Chondrocyte (in vitro differentiated cells): ENCODE data around the gene SLC4A5. TPM values are rescaled to one million over a fixed set of nuclear protein-coding genes. Genes with fewer than 3 reads are reported as not detected.

Experiments used
- DNase-seq: peaks from one replicate; pipeline ENCODE4 v3.0.0; 2021; ENCODE audit warnings: mixed read lengths, low spot score
- H3K27ac Mint-ChIP-seq: one replicate; pipeline ENCODE4 v1.8.0; 2021; ENCODE audit warnings: mild to moderate bottlenecking, moderate library complexity, mixed read lengths; ENCODE audit not compliant: unreplicated experiment
- H3K27me3 Mint-ChIP-seq: 2 replicates; pipeline ENCODE4 v1.8.0; 2021; ENCODE audit warnings: low read depth, mixed read lengths
- H3K36me3 Mint-ChIP-seq: 2 replicates; pipeline ENCODE4 v1.8.0; 2021; ENCODE audit warnings: low read depth, mixed read lengths
- H3K4me1 Mint-ChIP-seq: 2 replicates; pipeline ENCODE4 v1.8.0; 2021; ENCODE audit warnings: low read depth, mild to moderate bottlenecking, mixed read lengths
- H3K4me3 Mint-ChIP-seq: one replicate; pipeline ENCODE4 v1.8.0; 2021; ENCODE audit warnings: mild to moderate bottlenecking, moderate library complexity, mixed read lengths; ENCODE audit not compliant: unreplicated experiment
- H3K9me3 Mint-ChIP-seq: 2 replicates; pipeline ENCODE4 v1.8.0; 2021; ENCODE audit warnings: low read depth, mixed read lengths
- CTCF ChIP-seq: fragments of 200-600 bp; sonication (generic); IDR thresholded peaks from 2 replicates; pipeline ENCODE4 v1.5.0; 2021; ENCODE audit warnings: antibody characterized with exemption, mild to moderate bottlenecking, moderate library complexity
- total RNA-seq: library from RNA; stranded (reverse); gene quantifications from 3 replicates; pipeline ENCODE4 v1.2.1, GENCODE V29; 2021

The SLC4A5 gene
- total RNA-seq, 1 donor from 2014 or later, result 0.65 TPM

- no peaks in the 10 kb centered on the region for H3K27me3 Mint-ChIP-seq
- H3K4me3 Mint-ChIP-seq, result peak overlapping the region; percentile 91
- DNase-seq, result no peak
- no peaks in the 10 kb centered on the region for H3K9me3 Mint-ChIP-seq
- peak overlapping the region; percentile 100 for H3K27ac Mint-ChIP-seq
- no peak for TF ChIP-seq CTCF
- peaks cover 70% of the 10 kb centered on the region for H3K4me1 Mint-ChIP-seq
- H3K36me3 Mint-ChIP-seq, result peaks cover 15% of the 10 kb centered on the region
These were observed 142.0 kb downstream of the SLC4A5 start for GRCh38 chr2:74201196-74201595.

DNA sequence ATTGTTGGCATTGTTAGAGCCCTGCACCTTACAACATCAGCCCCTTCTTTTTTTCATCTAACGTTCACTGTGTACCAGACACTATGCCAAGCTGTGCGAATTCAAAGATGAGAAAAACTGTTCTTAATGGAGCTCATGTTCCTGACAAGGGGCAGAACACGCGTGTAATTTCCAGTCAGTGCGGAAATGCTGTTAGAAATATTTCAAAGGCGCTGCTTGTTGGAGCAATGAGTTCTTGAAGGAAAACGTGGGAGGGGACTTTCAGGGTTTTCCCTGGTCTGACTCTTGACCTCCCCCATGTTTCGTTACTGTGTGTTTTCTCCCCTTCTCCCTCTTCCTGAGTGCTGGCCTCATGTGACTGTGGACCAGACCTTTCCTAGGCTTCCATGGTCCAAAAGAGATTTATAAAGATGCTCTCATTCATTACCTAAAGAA is 143.3 kb downstream of the SLC4A5 start:
- no peaks in the 10 kb centered on the region for H3K27me3 Mint-ChIP-seq
- H3K4me1 Mint-ChIP-seq, result peaks cover 57% of the 10 kb centered on the region
- peak overlapping the region; percentile 100 for H3K27ac Mint-ChIP-seq
- peak overlapping the region; percentile 91 for H3K4me3 Mint-ChIP-seq
- DNase-seq, result no peak
- H3K9me3 Mint-ChIP-seq, result no peaks in the 10 kb centered on the region
- H3K36me3 Mint-ChIP-seq, result peaks cover 15% of the 10 kb centered on the region
- TF ChIP-seq CTCF, result no peak

DNA sequence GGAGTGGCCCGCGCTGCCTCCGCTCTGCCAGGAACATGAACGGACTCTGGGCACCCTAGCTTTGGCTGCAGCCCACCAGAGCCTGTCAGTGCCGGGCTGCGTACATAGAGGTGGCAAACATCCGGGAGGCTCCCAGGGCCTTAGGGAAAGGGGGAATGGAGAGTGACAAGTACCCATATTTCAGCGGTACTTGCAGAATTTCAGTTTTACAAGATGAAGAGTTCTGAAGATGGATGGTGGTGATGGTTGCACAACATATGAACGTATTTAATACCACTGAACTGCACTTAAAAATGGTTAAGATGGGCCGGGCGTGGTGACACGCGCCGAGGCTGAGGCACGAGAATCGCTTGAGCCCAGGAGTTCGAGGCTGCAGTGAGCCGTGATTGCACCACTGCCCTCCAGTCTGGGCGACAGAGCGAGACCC is 143.9 kb downstream of the SLC4A5 start:
- H3K36me3 Mint-ChIP-seq, result peaks cover 11% of the 10 kb centered on the region
- H3K4me1 Mint-ChIP-seq, result peaks cover 51% of the 10 kb centered on the region
- peak overlapping the region; percentile 100 for H3K27ac Mint-ChIP-seq
- H3K4me3 Mint-ChIP-seq, result peak overlapping the region; percentile 91
- H3K9me3 Mint-ChIP-seq, result no peaks in the 10 kb centered on the region
- H3K27me3 Mint-ChIP-seq, result no peaks in the 10 kb centered on the region
- DNase-seq, result no peak
- no peak for TF ChIP-seq CTCF

DNA sequence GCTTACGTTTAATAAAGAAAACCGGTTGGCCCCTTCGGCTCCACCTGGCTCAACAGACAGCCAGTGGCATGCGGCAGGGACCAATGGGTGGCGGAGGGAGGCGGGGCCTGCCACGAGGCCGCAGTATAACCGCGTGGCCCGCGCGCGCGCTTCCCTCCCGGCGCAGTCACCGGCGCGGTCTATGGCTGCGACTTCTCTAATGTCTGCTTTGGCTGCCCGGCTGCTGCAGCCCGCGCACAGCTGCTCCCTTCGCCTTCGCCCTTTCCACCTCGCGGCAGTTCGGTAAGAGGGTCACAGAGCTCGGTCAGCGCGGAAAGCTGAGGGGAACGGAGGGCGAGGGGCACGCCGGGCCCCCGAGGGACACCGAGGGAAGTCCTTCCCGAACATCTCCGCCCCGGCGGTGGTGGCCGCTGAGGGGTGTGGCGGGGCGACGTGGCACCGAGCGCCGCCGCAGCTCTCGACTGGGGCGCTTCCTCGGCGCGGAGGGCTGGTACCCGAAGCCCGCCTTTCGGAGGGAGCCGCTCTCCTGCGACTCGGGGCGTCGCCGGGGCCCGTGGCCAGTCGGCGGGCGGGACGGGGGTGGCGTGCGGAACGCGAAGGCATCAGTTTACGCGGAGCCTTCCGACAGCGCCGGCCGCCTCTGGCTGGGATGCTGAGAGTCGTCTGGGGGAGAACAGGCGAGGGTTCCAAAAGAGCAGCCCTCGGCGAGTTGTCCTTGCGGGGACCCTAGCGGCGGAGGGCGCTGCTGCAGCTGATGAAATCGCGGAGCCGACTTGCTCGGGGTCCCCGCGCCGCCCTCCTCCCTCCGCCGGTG is 144.5 kb downstream of the SLC4A5 start, which contains the start of gene MTHFD2:
MTHFD2 (plus strand) TSS at position 155 of the 814 bp plus-strand sequence; CDS start at position 182, 27 bp downstream.
- H3K27ac Mint-ChIP-seq, result peak within 1 kb of the TSS; percentile 100
- TF ChIP-seq CTCF, result peak; percentile 85
- no peaks in the 10 kb centered on the region for H3K27me3 Mint-ChIP-seq

GRCh38 chr2:74198023-74198460 is 145.2 kb downstream of the SLC4A5 start:
- Mint-ChIP-seq H3K9me3 (no peaks in the 10 kb centered on the region), H3K4me1 (peaks cover 41% of the 10 kb centered on the region), H3K27ac (peak overlapping the region; percentile 100), H3K27me3 (no peaks in the 10 kb centered on the region), H3K36me3 (peaks cover 8% of the 10 kb centered on the region), H3K4me3 (peak overlapping the region; percentile 91)
- DNase-seq, result no peak
- TF ChIP-seq CTCF, result no peak

More for the DNA sequence above, 144.5 kb downstream of the SLC4A5 start, which contains the start of gene MTHFD2:
- peak; percentile 98 for DNase-seq
- peaks cover 10% of the 10 kb centered on the region for H3K36me3 Mint-ChIP-seq
- H3K4me1 Mint-ChIP-seq, result peaks cover 45% of the 10 kb centered on the region
- H3K4me3 Mint-ChIP-seq, result peak within 1 kb of the TSS; percentile 91
- H3K9me3 Mint-ChIP-seq, result no peaks in the 10 kb centered on the region
